IMR-90 (cell line): ENCODE data around the gene DMD.

Source experiments
- RFX5 ChIP-seq: IDR thresholded peaks from 2 replicates; pipeline ENCODE4 v1.8.0; 2012; ENCODE audit warnings: low read depth, mild to moderate bottlenecking, low read length, moderate library complexity
- TF ChIP-seq, protein P1 (sequence below): conservative IDR thresholded peaks from 2 replicates; pipeline ENCODE4 v1.5.1; 2012; ENCODE audit warnings: mild to moderate bottlenecking, low read depth, low read length, improper control_type of control experiment

DNA sequence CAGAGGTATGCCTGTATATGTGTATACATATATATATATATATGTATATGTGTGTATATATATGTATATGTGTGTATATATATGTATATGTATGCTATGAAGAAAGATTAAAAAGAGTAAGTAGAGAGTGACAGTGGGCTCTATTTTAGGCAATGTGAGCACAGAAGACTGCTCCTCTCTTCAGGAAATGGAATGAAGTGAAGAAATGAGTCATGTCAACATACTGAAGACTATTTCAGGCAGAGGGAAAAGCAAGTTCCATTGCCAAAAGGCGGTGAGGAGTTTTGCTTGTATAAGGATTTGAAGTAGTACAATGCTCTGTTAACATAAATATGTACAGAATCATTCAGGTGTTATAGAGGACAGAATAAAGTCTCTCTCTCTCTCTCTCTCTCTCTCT, 1366.3 kb downstream of the DMD start:
- TF ChIP-seq RFX5 = no peak
- TF ChIP-seq, protein P1, sequence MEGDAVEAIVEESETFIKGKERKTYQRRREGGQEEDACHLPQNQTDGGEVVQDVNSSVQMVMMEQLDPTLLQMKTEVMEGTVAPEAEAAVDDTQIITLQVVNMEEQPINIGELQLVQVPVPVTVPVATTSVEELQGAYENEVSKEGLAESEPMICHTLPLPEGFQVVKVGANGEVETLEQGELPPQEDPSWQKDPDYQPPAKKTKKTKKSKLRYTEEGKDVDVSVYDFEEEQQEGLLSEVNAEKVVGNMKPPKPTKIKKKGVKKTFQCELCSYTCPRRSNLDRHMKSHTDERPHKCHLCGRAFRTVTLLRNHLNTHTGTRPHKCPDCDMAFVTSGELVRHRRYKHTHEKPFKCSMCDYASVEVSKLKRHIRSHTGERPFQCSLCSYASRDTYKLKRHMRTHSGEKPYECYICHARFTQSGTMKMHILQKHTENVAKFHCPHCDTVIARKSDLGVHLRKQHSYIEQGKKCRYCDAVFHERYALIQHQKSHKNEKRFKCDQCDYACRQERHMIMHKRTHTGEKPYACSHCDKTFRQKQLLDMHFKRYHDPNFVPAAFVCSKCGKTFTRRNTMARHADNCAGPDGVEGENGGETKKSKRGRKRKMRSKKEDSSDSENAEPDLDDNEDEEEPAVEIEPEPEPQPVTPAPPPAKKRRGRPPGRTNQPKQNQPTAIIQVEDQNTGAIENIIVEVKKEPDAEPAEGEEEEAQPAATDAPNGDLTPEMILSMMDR = no peak
